GM12801 (cell line): ENCODE results near the gene CACNA1B.

Experiments
- CTCF ChIP-seq: IDR thresholded peaks from one replicate; pipeline ENCODE4 v1.5.1; 2011; ENCODE audit warnings: control low read depth; ENCODE audit not compliant: insufficient read length; ENCODE audit errors: extremely low read depth

CACNA1B gene

DNA sequence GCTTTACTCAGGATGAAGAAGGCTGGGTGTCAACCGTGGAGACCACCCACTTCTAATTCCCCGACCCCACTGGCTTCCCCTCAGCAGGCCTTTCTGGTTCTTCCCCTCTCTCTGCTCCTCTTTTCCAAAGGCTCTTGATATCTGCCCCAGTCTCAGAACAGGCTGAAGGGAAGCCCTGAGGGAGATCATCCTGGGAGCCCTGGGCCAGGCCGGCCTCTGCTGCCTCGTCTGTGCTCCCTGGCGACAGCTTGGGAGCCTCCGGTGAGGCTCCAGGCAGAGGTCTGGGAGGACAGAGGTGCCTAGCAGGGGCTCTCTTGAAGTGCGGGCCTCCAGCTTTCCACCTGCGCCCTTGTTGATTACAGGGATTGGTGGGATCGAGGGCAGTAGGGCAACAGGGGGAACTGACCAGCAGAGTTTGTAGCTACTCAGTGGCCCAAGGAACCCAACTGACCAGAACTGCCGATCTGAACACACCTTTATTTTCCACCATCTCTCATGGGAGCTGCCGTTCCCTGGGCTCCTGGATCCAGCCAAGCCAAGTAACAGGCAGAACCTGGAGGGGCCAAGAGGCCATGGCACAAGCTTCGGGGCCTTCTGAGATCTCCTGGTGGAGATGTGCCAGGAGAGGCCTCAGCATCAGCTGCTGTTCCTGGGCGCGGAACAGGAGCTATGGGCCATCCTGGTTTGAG is 198.5 kb downstream of the CACNA1B start:
- no peak for TF ChIP-seq CTCF

- TF ChIP-seq CTCF: no peak
Observed at GRCh38 chr9:138076650-138077009, 199.0 kb downstream of the CACNA1B start.

DNA sequence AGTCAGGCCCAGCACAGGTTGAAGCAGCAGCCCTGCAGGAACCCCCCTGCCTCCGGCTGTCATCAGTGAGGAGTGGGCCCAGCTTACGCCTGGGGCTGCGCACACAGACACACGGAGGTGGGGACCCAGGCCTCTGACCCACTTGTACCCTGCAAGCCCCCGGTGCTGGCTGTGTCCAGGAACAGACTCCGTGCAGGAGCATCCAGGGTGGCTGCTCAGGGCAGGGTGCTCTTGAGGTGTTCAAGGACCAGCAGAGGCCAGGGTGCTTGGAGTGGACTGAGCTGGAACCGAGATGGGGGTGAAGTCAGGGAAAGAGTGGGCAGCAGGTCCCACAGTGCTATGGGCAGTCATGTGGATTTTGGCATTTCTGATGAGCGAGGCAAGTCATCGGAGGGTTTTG is 199.5 kb downstream of the CACNA1B start:
- no peak for TF ChIP-seq CTCF

GRCh38 chr9:138077898-138078540 is 200.4 kb downstream of the CACNA1B start:
- no peak for TF ChIP-seq CTCF

DNA sequence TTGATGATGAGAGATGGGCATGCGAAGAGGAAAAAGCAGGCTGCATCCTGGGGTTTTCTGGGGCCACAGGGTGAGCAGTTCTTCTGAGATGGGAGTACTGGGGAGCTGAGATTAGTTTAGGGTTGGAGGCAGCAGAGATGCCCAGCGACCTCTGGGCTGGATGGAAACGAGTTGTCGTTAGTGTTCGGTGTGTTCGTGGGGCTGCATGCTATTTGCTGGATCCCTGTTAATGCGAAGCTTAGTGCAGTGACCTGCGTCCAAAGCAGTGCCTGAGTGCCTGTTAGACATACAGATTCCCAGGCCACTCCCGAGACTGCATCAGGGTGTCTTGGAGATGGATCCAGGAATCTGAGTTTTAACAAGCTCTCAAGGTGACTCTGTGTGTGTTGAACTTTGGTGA is 201.3 kb downstream of the CACNA1B start:
- no peak for TF ChIP-seq CTCF

- no peak for TF ChIP-seq CTCF
Observed at GRCh38 chr9:138080979-138081378, 203.4 kb downstream of the CACNA1B start.

- TF ChIP-seq CTCF: no peak
Observed at GRCh38 chr9:138082918-138083636, 205.5 kb downstream of the CACNA1B start.
